Measurements from ENCODE around the gene DMBT1.

The DMBT1 gene

DNA sequence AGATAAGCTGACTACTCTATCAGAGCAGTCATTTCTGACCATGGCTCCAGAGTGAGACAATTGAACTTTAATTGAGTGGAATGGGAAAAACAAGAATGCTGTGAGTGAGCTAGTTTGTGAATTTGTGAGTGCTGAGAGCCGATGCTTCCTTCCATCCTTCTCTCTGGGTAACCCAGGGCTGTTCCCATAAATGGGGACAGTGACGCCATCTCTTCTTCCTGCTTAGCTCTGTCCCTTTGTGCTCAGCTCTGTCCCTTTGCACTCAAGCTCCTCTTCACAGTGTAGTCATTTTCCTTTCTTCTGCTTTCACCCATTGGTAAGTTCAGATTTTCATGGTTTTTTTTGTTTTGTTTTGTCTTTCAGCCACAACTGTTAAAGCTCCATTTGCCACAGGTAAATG, 114.7 kb downstream of the DMBT1 start:
- TF ChIP-seq ZNF274 (IDR thresholded peaks at IDR 0.05; ENCODE audit: low read depth, low read length) (no peak), YY1 (IDR thresholded peaks at IDR 0.05; ENCODE audit: insufficient read depth, insufficient read length) (no peak), SUZ12 (IDR thresholded peaks at IDR 0.05; ENCODE audit: extremely low read depth, insufficient read depth, insufficient read length) (no peak)
- no peak for DNase-seq (ENCODE audit: low read depth, low spot score)
- no peak overlapping the region for H3K4me3 ChIP-seq (ENCODE audit: insufficient read length, low read depth)
- no peak overlapping the region for H3K9ac ChIP-seq (ENCODE audit: insufficient read length, low read depth)
- no peaks in the 10 kb centered on the region for H3K4me1 ChIP-seq (ENCODE audit: insufficient read depth, insufficient read length)
- H3K36me3 ChIP-seq (ENCODE audit: insufficient read depth, insufficient read length, low read length), result no peaks in the 10 kb centered on the region
- H3K27me3 ChIP-seq (ENCODE audit: insufficient read depth, insufficient read length), result no peaks in the 10 kb centered on the region
- no peaks in the 10 kb centered on the region for H3K9me3 ChIP-seq (ENCODE audit: insufficient read depth, low read length)

DNA sequence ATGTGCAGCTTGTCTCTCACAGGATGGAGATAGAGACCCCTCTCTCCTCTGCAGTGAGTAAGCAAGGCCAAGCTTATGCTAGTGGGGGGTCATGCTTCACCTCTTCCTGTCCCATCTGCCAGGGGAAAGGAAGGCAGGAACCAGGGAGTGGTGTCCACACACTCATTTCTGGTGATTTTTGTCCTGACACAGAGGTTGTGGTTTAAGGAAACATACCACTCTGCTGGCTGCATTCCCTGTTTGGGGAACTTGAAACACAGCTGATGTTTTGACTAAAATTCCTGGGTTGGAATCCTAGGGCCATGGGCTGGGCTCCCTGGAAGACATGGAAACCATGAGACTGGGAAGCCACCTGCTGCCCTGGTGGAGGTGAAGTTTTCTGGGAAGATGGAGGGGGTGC, 117.7 kb downstream of the DMBT1 start:
- Histone ChIP-seq H3K4me1 (ENCODE audit: insufficient read depth, insufficient read length) (no peaks in the 10 kb centered on the region), H3K4me3 (ENCODE audit: insufficient read length, low read depth) (no peak overlapping the region), H3K9me3 (ENCODE audit: insufficient read depth, low read length) (no peaks in the 10 kb centered on the region), H3K9ac (ENCODE audit: insufficient read length, low read depth) (no peak overlapping the region), H3K27me3 (ENCODE audit: insufficient read depth, insufficient read length) (no peaks in the 10 kb centered on the region), H3K36me3 (ENCODE audit: insufficient read depth, insufficient read length, low read length) (no peaks in the 10 kb centered on the region)
- DNase-seq (ENCODE audit: low read depth, low spot score), result no peak
- TF ChIP-seq ZNF274 (IDR thresholded peaks at IDR 0.05; ENCODE audit: low read depth, low read length) (no peak), YY1 (IDR thresholded peaks at IDR 0.05; ENCODE audit: insufficient read depth, insufficient read length) (no peak), SUZ12 (IDR thresholded peaks at IDR 0.05; ENCODE audit: extremely low read depth, insufficient read depth, insufficient read length) (no peak)

- no peaks in the 10 kb centered on the region for H3K9me3 ChIP-seq (ENCODE audit: insufficient read depth, low read length)
- no peaks in the 10 kb centered on the region for H3K36me3 ChIP-seq (ENCODE audit: insufficient read depth, insufficient read length, low read length)
- H3K27me3 ChIP-seq (ENCODE audit: insufficient read depth, insufficient read length), result no peaks in the 10 kb centered on the region
- no peaks in the 10 kb centered on the region for H3K4me1 ChIP-seq (ENCODE audit: insufficient read depth, insufficient read length)
- no peak overlapping the region for H3K4me3 ChIP-seq (ENCODE audit: insufficient read length, low read depth)
- TF ChIP-seq YY1 (IDR thresholded peaks at IDR 0.05; ENCODE audit: insufficient read depth, insufficient read length) (no peak), SUZ12 (IDR thresholded peaks at IDR 0.05; ENCODE audit: extremely low read depth, insufficient read depth, insufficient read length) (no peak), ZNF274 (IDR thresholded peaks at IDR 0.05; ENCODE audit: low read depth, low read length) (no peak)
- no peak for DNase-seq (ENCODE audit: low read depth, low spot score)
- H3K9ac ChIP-seq (ENCODE audit: insufficient read length, low read depth), result no peak overlapping the region
Measured at GRCh38 chr10:122682522-122682921, 122.0 kb downstream of the DMBT1 start.

DNA sequence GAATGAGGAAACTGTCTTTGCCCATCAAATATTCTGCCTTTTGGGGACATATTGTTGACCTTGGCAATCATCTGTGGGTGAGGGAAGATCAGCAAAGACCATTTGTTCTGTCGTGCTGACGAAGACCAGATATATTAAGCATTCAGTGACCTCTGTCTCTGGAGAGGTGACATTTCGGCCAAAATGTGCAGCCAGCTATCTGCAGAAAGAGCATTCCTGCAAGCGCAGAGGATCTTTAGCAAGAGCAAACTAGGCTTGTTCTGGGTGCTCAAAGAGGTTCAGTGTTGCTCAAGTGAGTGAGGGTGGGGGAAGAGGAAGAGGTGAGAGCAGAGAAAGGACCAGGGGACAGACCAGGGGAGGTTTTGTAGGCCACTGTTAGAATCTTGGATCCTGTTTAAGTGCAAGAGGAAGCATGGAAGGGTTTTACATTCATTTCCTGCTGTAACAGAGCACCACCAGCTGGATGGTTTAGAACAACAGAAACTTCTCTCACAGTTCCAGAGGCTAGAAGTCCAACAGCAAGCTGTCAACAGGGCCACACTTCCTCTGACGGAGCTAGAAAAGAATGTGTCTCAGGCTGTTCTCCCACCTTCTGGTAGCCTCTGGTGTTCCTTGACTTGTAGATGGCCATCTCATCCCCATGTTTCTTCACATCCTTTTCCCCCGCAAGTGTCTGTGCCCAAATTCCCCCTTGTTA, 127.9 kb downstream of the DMBT1 start:
- Histone ChIP-seq H3K27me3 (ENCODE audit: insufficient read depth, insufficient read length) (no peaks in the 10 kb centered on the region), H3K36me3 (ENCODE audit: insufficient read depth, insufficient read length, low read length) (no peaks in the 10 kb centered on the region), H3K4me1 (ENCODE audit: insufficient read depth, insufficient read length) (no peaks in the 10 kb centered on the region), H3K9ac (ENCODE audit: insufficient read length, low read depth) (no peak overlapping the region), H3K9me3 (ENCODE audit: insufficient read depth, low read length) (no peaks in the 10 kb centered on the region), H3K4me3 (ENCODE audit: insufficient read length, low read depth) (no peak overlapping the region)
- no peak for DNase-seq (ENCODE audit: low read depth, low spot score)
- TF ChIP-seq YY1 (IDR thresholded peaks at IDR 0.05; ENCODE audit: insufficient read depth, insufficient read length) (no peak), ZNF274 (IDR thresholded peaks at IDR 0.05; ENCODE audit: low read depth, low read length) (no peak), SUZ12 (IDR thresholded peaks at IDR 0.05; ENCODE audit: extremely low read depth, insufficient read depth, insufficient read length) (no peak)

- H3K9me3 ChIP-seq (ENCODE audit: insufficient read depth, low read length), result no peaks in the 10 kb centered on the region
- H3K4me1 ChIP-seq (ENCODE audit: insufficient read depth, insufficient read length), result no peaks in the 10 kb centered on the region
- H3K36me3 ChIP-seq (ENCODE audit: insufficient read depth, insufficient read length, low read length), result no peaks in the 10 kb centered on the region
- TF ChIP-seq ZNF274 (IDR thresholded peaks at IDR 0.05; ENCODE audit: low read depth, low read length) (no peak), YY1 (IDR thresholded peaks at IDR 0.05; ENCODE audit: insufficient read depth, insufficient read length) (no peak), SUZ12 (IDR thresholded peaks at IDR 0.05; ENCODE audit: extremely low read depth, insufficient read depth, insufficient read length) (no peak)
- no peak overlapping the region for H3K4me3 ChIP-seq (ENCODE audit: insufficient read length, low read depth)
- H3K9ac ChIP-seq (ENCODE audit: insufficient read length, low read depth), result no peak overlapping the region
- H3K27me3 ChIP-seq (ENCODE audit: insufficient read depth, insufficient read length), result no peaks in the 10 kb centered on the region
- DNase-seq (ENCODE audit: low read depth, low spot score), result no peak
Measured at GRCh38 chr10:122689146-122689820, 128.7 kb downstream of the DMBT1 start.

- no peak for DNase-seq (ENCODE audit: low read depth, low spot score)
- Histone ChIP-seq H3K4me3 (ENCODE audit: insufficient read length, low read depth) (no peak overlapping the region), H3K36me3 (ENCODE audit: insufficient read depth, insufficient read length, low read length) (no peaks in the 10 kb centered on the region), H3K9ac (ENCODE audit: insufficient read length, low read depth) (no peak overlapping the region), H3K9me3 (ENCODE audit: insufficient read depth, low read length) (no peaks in the 10 kb centered on the region), H3K27me3 (ENCODE audit: insufficient read depth, insufficient read length) (no peaks in the 10 kb centered on the region), H3K4me1 (ENCODE audit: insufficient read depth, insufficient read length) (no peaks in the 10 kb centered on the region)
- TF ChIP-seq YY1 (IDR thresholded peaks at IDR 0.05; ENCODE audit: insufficient read depth, insufficient read length) (no peak), ZNF274 (IDR thresholded peaks at IDR 0.05; ENCODE audit: low read depth, low read length) (no peak), SUZ12 (IDR thresholded peaks at IDR 0.05; ENCODE audit: extremely low read depth, insufficient read depth, insufficient read length) (no peak)
Measured at GRCh38 chr10:122692744-122693143, 132.2 kb downstream of the DMBT1 start.
